ENCODE measurements around the gene CXCL5. TPM values are rescaled to one million over a fixed set of nuclear protein-coding genes. Genes with fewer than 3 reads are reported as not detected.

CXCL5 gene
- total and polyA plus RNA-seq, 10 of the 15 experiments (the other 5 are each of a cell fraction or from before 2014, with no cell fraction given): not detected

DNA sequence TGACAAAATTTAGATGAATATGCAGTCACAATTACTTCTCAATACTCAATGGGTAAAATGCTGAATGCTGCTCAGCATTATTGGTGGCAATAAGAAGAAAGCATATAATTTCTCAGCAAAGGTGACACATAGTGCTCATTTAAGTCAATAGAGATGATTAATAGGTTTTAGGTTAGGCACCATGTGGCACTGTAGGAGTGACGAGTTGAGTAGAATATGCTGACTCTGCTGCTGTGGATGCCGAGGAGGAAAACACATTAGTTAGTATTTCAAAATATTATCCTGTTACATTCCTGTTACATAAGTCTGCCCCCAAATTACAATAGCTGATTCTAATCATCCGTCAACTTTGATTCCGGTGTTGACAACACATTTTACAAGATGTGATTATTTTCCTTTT lies 13.7 kb upstream of the CXCL5 start:
- Histone ChIP-seq H3K36me3 (ENCODE audit: control insufficient read depth in 2 of 2, insufficient read depth in 2 of 2, low read length in 1 of 2) (no peaks in the 10 kb centered on the region), H3K9me3 (replicated peaks; ENCODE audit: control insufficient read depth, insufficient read depth, low read length) (no peaks in the 10 kb centered on the region), H3K4me3 (no peak overlapping the region), H3K27me3 (replicated peaks in 1 of 2; ENCODE audit: control insufficient read depth in 2 of 2, insufficient read depth in 2 of 2, low read length in 1 of 2) (no peaks in the 10 kb centered on the region), H3K79me2 (ENCODE audit: control insufficient read depth, insufficient read depth, low read length) (no peaks in the 10 kb centered on the region), H3K4me2 (ENCODE audit: control insufficient read depth, insufficient read depth) (no peak overlapping the region), H3K9ac (ENCODE audit: control insufficient read depth, insufficient read depth, low read length) (no peak overlapping the region), H2AFZ (ENCODE audit: control insufficient read depth, low read depth, low read length) (no peak overlapping the region), H4K20me1 (ENCODE audit: control insufficient read depth, insufficient read depth) (no peaks in the 10 kb centered on the region), H3K27ac (ENCODE audit: control insufficient read depth, insufficient read depth) (no peak overlapping the region), H3K4me1 (ENCODE audit: control insufficient read depth, insufficient read depth, low read length) (no peaks in the 10 kb centered on the region)
- intact Hi-C loops (cut with micrococcal nuclease; ENCODE audit: unreplicated experiment): no loop called here
- in situ Hi-C loops (cut with MboI): no loop called here
- no peak for DNase-seq (ENCODE audit: low read depth, low spot score)
- no peak for FAIRE-seq
- RAD21 ChIA-PET (ENCODE audit: unreplicated experiment): no interaction called here
- TF ChIP-seq ZBTB33 (IDR thresholded peaks at IDR 0.05) (no peak), NKRF (conservative IDR thresholded peaks at IDR 0.05) (no peak), DPF2 (IDR thresholded peaks at IDR 0.05) (no peak), MEF2B (IDR thresholded peaks at IDR 0.05; ENCODE audit: partially characterized antibody, poor library complexity, severe bottlenecking) (no peak), HCFC1 (IDR thresholded peaks at IDR 0.05; ENCODE audit: low read length) (no peak), PAX5 (IDR thresholded peaks at IDR 0.05; ENCODE audit: borderline replicate concordance, low read depth, low read length) (no peak), PBX3 (IDR thresholded peaks at IDR 0.05; ENCODE audit: insufficient replicate concordance, low read depth, low read length) (no peak), SIN3A (IDR thresholded peaks at IDR 0.05; ENCODE audit: low read depth, low read length) (no peak), SREBF2 (IDR thresholded peaks at IDR 0.05; ENCODE audit: low read length) (no peak), CREM (IDR thresholded peaks at IDR 0.05; ENCODE audit: low read depth) (no peak), SMAD1 (IDR thresholded peaks at IDR 0.05; ENCODE audit: low read depth, partially characterized antibody) (no peak), MEF2A (IDR thresholded peaks at IDR 0.05; ENCODE audit: insufficient read depth, low read depth, low read length) (no peak), NFXL1 (IDR thresholded peaks at IDR 0.05; ENCODE audit: borderline replicate concordance) (no peak), RELA (IDR thresholded peaks at IDR 0.05; ENCODE audit: borderline replicate concordance, partially characterized antibody) (no peak), SUZ12 (IDR thresholded peaks at IDR 0.05; ENCODE audit: unreplicated experiment) (no peak), RBBP5 (conservative IDR thresholded peaks at IDR 0.05) (no peak), BACH1 (IDR thresholded peaks at IDR 0.05; ENCODE audit: borderline replicate concordance) (no peak)
- no TSS peak for BruUV-seq (replicated peaks)
- CTCF ChIA-PET: no interaction called here
- POLR2A ChIA-PET: no interaction called here
- SMC1A ChIA-PET (ENCODE audit: uncharacterized antibody, unreplicated experiment): no interaction called here
- 41% methylated on average over 4 of the region's 4 CpGs for WGBS (ENCODE audit: insufficient coverage, insufficient replicate concordance, low lambda C conversion rate, missing lambda C conversion rate)
- no peak for ATAC-seq

All from GM12878 (cell line).